Measurements from ENCODE around the gene TSEN2.

- TF ChIP-seq POLR2A (IDR thresholded peaks at IDR 0.05) (no peak), EP300 (IDR thresholded peaks at IDR 0.05) (no peak)
Measured at GRCh38 chr3:12489368-12489767, 5.1 kb downstream of the TSEN2 start.
